ENCODE measurements around the gene NOS1AP. TPM values are rescaled to one million over a fixed set of nuclear protein-coding genes. Genes with fewer than 3 reads are reported as not detected.

NOS1AP gene
- total RNA-seq, 1 experiment from 2014 or later, result 14.7 TPM

- TF ChIP-seq ARID4B (CRISPR knock-in tag; IDR thresholded peaks at IDR 0.05; ENCODE audit: borderline replicate concordance), result no peak
These were observed 18.9 kb downstream of the NOS1AP start (continued) for GRCh38 chr1:162088281-162088969.

- no peak overlapping the region for H3K4me3 Mint-ChIP-seq
- H3K36me3 Mint-ChIP-seq, result peaks cover 4% of the 10 kb centered on the region
- H3K27ac Mint-ChIP-seq, result no peak overlapping the region
- ChIA-PET CTCF (no interaction called here), POLR2A (no interaction called here)
- peaks cover 53% of the 10 kb centered on the region for H3K4me1 Mint-ChIP-seq
- no peak for ATAC-seq
- H3K27me3 Mint-ChIP-seq (ENCODE audit: low read depth), result peaks cover 32% of the 10 kb centered on the region
- TF ChIP-seq GABPB1 (CRISPR knock-in tag; IDR thresholded peaks at IDR 0.05), result no peak
- TF ChIP-seq EMX1 (CRISPR knock-in tag; IDR thresholded peaks at IDR 0.05), result no peak
- no peak for TF ChIP-seq ETV6 (CRISPR knock-in tag; IDR thresholded peaks at IDR 0.05)
- no peak for TF ChIP-seq SP1 (CRISPR knock-in tag; conservative IDR thresholded peaks at IDR 0.05)
- H3K9me3 Mint-ChIP-seq, result peaks cover 5% of the 10 kb centered on the region
- DNase-seq (ENCODE audit: low spot score), result no peak
These were observed 20.3 kb downstream of the NOS1AP start for GRCh38 chr1:162089748-162090147.

- H3K36me3 Mint-ChIP-seq, result peaks cover 4% of the 10 kb centered on the region
- no peak for DNase-seq (ENCODE audit: low spot score)
- ATAC-seq, result no peak
- POLR2A ChIA-PET, result no interaction called here
- peaks cover 36% of the 10 kb centered on the region for H3K27me3 Mint-ChIP-seq (ENCODE audit: low read depth)
- H3K4me1 Mint-ChIP-seq, result peaks cover 56% of the 10 kb centered on the region
- no peak overlapping the region for H3K4me3 Mint-ChIP-seq
- no peak overlapping the region for H3K27ac Mint-ChIP-seq
- H3K9me3 Mint-ChIP-seq, result peaks cover 5% of the 10 kb centered on the region
- CTCF ChIA-PET, result no interaction called here
- TF ChIP-seq CDX4 (CRISPR knock-in tag; IDR thresholded peaks at IDR 0.05; ENCODE audit: borderline replicate concordance) (no peak), ATF3 (CRISPR knock-in tag; conservative IDR thresholded peaks at IDR 0.05) (no peak), SMAD3 (CRISPR knock-in tag; IDR thresholded peaks at IDR 0.05; ENCODE audit: borderline replicate concordance) (no peak), ESRRA (CRISPR knock-in tag; IDR thresholded peaks at IDR 0.05; ENCODE audit: borderline replicate concordance) (no peak), JAZF1 (CRISPR knock-in tag; IDR thresholded peaks at IDR 0.05) (no peak), FOXP1 (CRISPR knock-in tag; IDR thresholded peaks at IDR 0.05; ENCODE audit: borderline replicate concordance) (no peak), RORB (CRISPR knock-in tag; IDR thresholded peaks at IDR 0.05) (no peak), E2F4 (CRISPR knock-in tag; IDR thresholded peaks at IDR 0.05; ENCODE audit: borderline replicate concordance, low read depth) (no peak), ZNF671 (CRISPR knock-in tag; IDR thresholded peaks at IDR 0.05) (no peak), STAT6 (CRISPR knock-in tag; conservative IDR thresholded peaks at IDR 0.05; ENCODE audit: low read depth) (no peak), E2F1 (CRISPR knock-in tag; IDR thresholded peaks at IDR 0.05) (no peak), USF2 (CRISPR knock-in tag; IDR thresholded peaks at IDR 0.05) (no peak), ERG (CRISPR knock-in tag; IDR thresholded peaks at IDR 0.05) (no peak)
These were observed 20.9 kb downstream of the NOS1AP start for GRCh38 chr1:162090378-162090777.

Measured in WTC11 (cell line).